HG03103 (cell line): ENCODE measurements around the gene APELA.
A peak's percentile ranks its signal among the peaks of the same experiment; 100 is the strongest.

Experiments used
- ATAC-seq: cut with Tn5 transposase; IDR thresholded peaks from one replicate; pipeline ENCODE4 v1.9.1; 2021; ENCODE audit warnings: low read depth; ENCODE audit not compliant: unreplicated experiment

APELA gene

GRCh38 chr4:164876700-164877324, at the start of gene APELA:
Gene APELA (plus strand): TSS chr4:164877178. CDS start chr4:164877332, 154 bp downstream.
- peak; percentile 95 for ATAC-seq

- ATAC-seq, result no peak
These were observed 48.0 kb upstream of the APELA start for GRCh38 chr4:164828955-164829354.

GRCh38 chr4:164846566-164846965, 30.4 kb upstream of the APELA start:
- ATAC-seq, result no peak

- ATAC-seq, result no peak
These were observed 30.0 kb upstream of the APELA start for GRCh38 chr4:164847016-164847415.

- ATAC-seq, result no peak
These were observed 28.9 kb upstream of the APELA start for GRCh38 chr4:164847967-164848649.

- ATAC-seq, result no peak
These were observed 20.6 kb upstream of the APELA start for GRCh38 chr4:164856396-164856795.

GRCh38 chr4:164866817-164867490, 10.0 kb upstream of the APELA start:
- no peak for ATAC-seq

- ATAC-seq, result no peak
These were observed 5.3 kb upstream of the APELA start for GRCh38 chr4:164871673-164872072.

- no peak for ATAC-seq
These were observed 4.5 kb upstream of the APELA start for GRCh38 chr4:164872481-164872880.

GRCh38 chr4:164874789-164875188, 2.2 kb upstream of the APELA start:
- no peak for ATAC-seq

GRCh38 chr4:164880489-164881262, 3.7 kb downstream of the APELA start:
- ATAC-seq, result no peak

GRCh38 chr4:164888096-164888715, 11.2 kb downstream of the APELA start:
- no peak for ATAC-seq

GRCh38 chr4:164890691-164891090, 13.7 kb downstream of the APELA start:
- no peak for ATAC-seq

GRCh38 chr4:164892018-164892417, 15.0 kb downstream of the APELA start:
- peak; percentile 74 for ATAC-seq

GRCh38 chr4:164894702-164895101, 17.7 kb downstream of the APELA start:
- ATAC-seq, result peak; percentile 67

- ATAC-seq, result no peak
These were observed 25.6 kb downstream of the APELA start for GRCh38 chr4:164902608-164903007.

GRCh38 chr4:164904336-164904735, 27.4 kb downstream of the APELA start:
- no peak for ATAC-seq

- ATAC-seq, result no peak
These were observed 28.0 kb downstream of the APELA start for GRCh38 chr4:164904941-164905340.

GRCh38 chr4:164906368-164906767, 29.4 kb downstream of the APELA start:
- ATAC-seq, result no peak

GRCh38 chr4:164913506-164913905, 36.5 kb downstream of the APELA start:
- ATAC-seq, result peak; percentile 68

GRCh38 chr4:164918956-164919355, 42.0 kb downstream of the APELA start:
- ATAC-seq, result no peak
